Gastroesophageal sphincter (tissue), 3 donors: ENCODE measurements around the gene PCBD1.

Source experiments
- EP300 ChIP-seq: sonication (generic); formaldehyde crosslinking; IDR thresholded peaks from one replicate; pipeline ENCODE4 v1.6.1; 2017; ENCODE audit warnings: antibody characterized with exemption, mild to moderate bottlenecking
- POLR2A ChIP-seq, 2 donors: fragments of 450-650 bp; IDR thresholded peaks; one replicate each; pipeline ENCODE4 v1.6.1; 2017; ENCODE audit warnings: antibody characterized with exemption in 2 of 2, mild to moderate bottlenecking in 2 of 2, moderate library complexity in 1 of 2
- TF ChIP-seq, protein P1 (sequence below), 4 experiments: fragments of 200-600 bp in 2 of 4; fragments of 450-650 bp in 2 of 4; sonication (generic) in 1 of 4; IDR thresholded peaks; one replicate each; pipeline ENCODE4 v1.5.1; 2017 to 2019; ENCODE audit warnings: antibody characterized with exemption in 4 of 4, mild to moderate bottlenecking in 2 of 4, moderate library complexity in 2 of 4

DNA sequence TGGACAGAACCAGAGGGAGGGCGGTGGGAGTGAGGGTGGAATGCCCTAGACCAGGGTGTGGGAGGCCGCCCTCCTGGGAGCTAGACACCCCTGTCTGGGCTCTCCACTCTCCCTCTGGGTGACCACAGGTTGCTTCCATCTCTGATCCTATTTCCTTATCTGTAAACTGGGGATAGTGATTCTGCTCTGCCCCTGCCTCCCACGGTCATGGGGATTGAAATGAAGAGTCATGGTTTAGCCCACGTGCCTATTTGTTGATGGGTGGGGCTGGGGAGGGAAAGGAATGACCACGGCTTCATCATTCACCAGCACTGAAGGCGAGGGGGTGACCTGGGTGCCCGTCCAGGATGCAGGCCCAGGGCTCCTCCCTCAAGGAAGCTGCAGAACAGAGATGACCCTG is 49.3 kb upstream of the PCBD1 start:
- TF ChIP-seq, protein P1, sequence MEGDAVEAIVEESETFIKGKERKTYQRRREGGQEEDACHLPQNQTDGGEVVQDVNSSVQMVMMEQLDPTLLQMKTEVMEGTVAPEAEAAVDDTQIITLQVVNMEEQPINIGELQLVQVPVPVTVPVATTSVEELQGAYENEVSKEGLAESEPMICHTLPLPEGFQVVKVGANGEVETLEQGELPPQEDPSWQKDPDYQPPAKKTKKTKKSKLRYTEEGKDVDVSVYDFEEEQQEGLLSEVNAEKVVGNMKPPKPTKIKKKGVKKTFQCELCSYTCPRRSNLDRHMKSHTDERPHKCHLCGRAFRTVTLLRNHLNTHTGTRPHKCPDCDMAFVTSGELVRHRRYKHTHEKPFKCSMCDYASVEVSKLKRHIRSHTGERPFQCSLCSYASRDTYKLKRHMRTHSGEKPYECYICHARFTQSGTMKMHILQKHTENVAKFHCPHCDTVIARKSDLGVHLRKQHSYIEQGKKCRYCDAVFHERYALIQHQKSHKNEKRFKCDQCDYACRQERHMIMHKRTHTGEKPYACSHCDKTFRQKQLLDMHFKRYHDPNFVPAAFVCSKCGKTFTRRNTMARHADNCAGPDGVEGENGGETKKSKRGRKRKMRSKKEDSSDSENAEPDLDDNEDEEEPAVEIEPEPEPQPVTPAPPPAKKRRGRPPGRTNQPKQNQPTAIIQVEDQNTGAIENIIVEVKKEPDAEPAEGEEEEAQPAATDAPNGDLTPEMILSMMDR (IDR thresholded peaks at IDR 0.05), result no peak
- TF ChIP-seq POLR2A (IDR thresholded peaks at IDR 0.05), result no peak
- TF ChIP-seq EP300, result no peak
